Muscle layer of duodenum (tissue), 2 donors: ENCODE results near the gene SYNPR.

Experiments used
- H3K27ac ChIP-seq: one replicate; pipeline ENCODE4 v1.7.0; 2013; ENCODE audit warnings: mild to moderate bottlenecking, low read length
- H3K27me3 ChIP-seq: one replicate; pipeline ENCODE4 v1.7.0; 2013; ENCODE audit warnings: low read depth, mild to moderate bottlenecking, control low read depth, low read length
- H3K36me3 ChIP-seq, 2 donors: one replicate each; pipeline ENCODE4 v1.7.0; 2013; ENCODE audit warnings: low read length in 2 of 2, control low read depth in 1 of 2, mild to moderate bottlenecking in 1 of 2; ENCODE audit not compliant: insufficient read depth in 2 of 2, control insufficient read depth in 1 of 2
- H3K4me1 ChIP-seq, 2 donors: one replicate each; pipeline ENCODE4 v1.7.0; 2013; ENCODE audit warnings: low read length in 2 of 2, mild to moderate bottlenecking in 2 of 2, control low read depth in 1 of 2, moderate library complexity in 1 of 2; ENCODE audit not compliant: insufficient read depth in 2 of 2, control insufficient read depth in 1 of 2
- H3K4me3 ChIP-seq, 2 donors: one replicate each; pipeline ENCODE4 v1.7.0; 2013; ENCODE audit warnings: low read length in 2 of 2, low read depth in 1 of 2, mild to moderate bottlenecking in 1 of 2
- H3K9me3 ChIP-seq, 2 donors: one replicate each; pipeline ENCODE4 v1.7.0; 2013; ENCODE audit warnings: low read length in 2 of 2, control low read depth in 1 of 2, mild to moderate bottlenecking in 1 of 2; ENCODE audit not compliant: control insufficient read depth in 1 of 2
- donor health status: healthy.

SYNPR gene

DNA sequence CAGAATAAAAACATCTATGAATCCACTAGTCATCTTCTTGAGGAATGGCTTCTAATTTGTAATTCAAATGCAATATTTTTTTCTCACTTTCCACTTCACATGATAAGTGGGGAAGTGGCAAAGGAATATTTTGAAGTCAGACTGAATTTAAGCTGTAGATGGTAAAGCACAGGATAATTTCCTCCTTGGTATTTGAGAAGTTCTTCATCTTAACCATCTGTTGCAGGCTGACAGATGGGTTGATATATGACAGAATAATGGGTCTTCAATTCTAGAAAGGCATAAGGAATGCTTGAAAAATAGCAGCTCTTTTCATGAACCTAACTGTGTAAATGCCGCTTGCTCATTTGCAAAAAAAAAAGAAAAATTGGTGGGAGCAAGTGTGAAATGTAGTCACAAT, 307.8 kb downstream of the SYNPR start:
- Histone ChIP-seq H3K4me3 (no peak overlapping the region), H3K27ac (no peak overlapping the region), H3K36me3 (no peaks in the 10 kb centered on the region), H3K9me3 (peaks cover 7 to 12% of the 10 kb centered on the region in 2 donors), H3K4me1 (no peaks in the 10 kb centered on the region), H3K27me3 (no peaks in the 10 kb centered on the region)

DNA sequence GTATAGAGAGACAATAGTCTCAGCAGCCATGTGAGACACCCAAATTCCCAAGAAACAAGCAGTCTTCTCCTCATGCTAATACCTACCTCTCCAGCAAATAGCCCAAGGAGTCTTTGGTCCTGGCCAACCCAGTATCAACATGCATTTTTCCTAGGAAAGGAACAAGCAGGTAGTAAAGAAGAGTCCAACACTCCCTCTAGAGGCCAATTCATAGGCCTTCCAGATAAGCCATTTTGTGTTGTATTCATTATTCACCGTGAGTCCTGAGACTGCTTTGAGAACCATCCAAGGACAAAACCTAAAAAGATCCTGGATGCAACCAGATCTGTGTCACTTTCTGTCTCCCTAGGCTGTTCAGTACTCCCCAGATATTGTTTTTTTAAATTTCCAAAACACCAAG, 310.8 kb downstream of the SYNPR start:
- no peaks in the 10 kb centered on the region for H3K27me3 ChIP-seq
- H3K27ac ChIP-seq, result no peak overlapping the region
- H3K4me1 ChIP-seq, result no peaks in the 10 kb centered on the region
- H3K9me3 ChIP-seq, result peaks cover 7 to 12% of the 10 kb centered on the region in 2 donors
- no peak overlapping the region for H3K4me3 ChIP-seq
- no peaks in the 10 kb centered on the region for H3K36me3 ChIP-seq

DNA sequence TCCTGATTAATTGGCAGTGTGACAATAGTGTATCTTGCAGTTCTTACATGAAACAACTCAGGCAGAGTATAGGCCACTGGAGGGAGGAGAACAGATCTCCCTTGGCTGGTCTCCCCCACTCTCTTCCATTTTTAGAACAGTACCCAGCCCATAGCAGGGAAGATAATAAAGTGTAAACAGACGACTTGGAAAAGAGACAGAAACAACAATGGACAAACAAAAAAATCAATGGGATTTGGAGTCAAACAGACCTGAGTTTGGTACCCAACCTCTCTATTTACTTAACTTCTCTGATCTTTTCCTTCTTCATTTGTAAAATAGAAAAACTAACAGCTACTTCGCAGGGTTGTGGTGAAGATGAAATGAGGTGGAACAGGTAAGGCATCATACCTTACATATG, 315.7 kb downstream of the SYNPR start:
- H3K4me1 ChIP-seq, result no peaks in the 10 kb centered on the region
- no peaks in the 10 kb centered on the region for H3K36me3 ChIP-seq
- H3K4me3 ChIP-seq, result no peak overlapping the region
- no peaks in the 10 kb centered on the region for H3K27me3 ChIP-seq
- peaks cover 5% of the 10 kb centered on the region in 2 donors for H3K9me3 ChIP-seq
- no peak overlapping the region for H3K27ac ChIP-seq

DNA sequence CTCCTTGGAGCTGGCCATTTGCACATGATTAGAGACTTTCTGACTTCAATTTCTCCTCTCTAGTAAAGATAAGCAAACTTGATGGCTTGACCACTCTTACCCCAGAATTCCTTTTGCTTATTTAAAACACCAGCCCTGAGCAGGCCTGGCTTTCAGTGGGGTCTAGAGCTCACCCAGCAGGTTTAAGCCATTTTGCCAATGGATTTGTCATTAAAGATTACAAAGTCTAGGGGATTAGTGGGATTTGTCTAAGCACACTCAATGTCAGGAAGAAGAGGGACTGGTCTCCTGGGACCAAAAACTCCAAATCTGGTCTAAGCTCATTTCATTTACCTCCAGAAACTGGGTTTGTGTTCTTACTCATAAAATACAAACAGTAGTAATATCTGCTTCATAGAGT, 317.1 kb downstream of the SYNPR start:
- H3K36me3 ChIP-seq, result no peaks in the 10 kb centered on the region

DNA sequence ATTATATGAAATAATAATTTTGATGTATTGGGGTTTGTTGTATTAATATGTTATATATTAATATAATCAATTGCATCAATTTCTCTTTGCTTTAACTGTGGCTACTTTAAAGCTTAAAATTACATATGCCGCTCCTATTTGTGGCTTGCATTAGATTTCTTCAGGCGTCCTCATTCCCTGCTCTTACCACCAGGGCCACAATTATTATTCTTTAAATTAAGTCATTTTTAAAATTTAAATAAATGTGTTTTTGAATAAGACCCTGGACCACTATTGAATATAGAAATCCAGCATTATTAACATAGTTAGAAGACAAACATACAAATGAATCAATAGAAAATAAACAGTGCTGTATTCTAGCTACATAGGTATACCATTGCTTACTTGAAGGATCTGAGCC, 318.9 kb downstream of the SYNPR start:
- Histone ChIP-seq H3K9me3 (no peaks in the 10 kb centered on the region), H3K36me3 (no peaks in the 10 kb centered on the region), H3K27ac (no peak overlapping the region), H3K4me3 (no peak overlapping the region), H3K27me3 (no peaks in the 10 kb centered on the region), H3K4me1 (no peaks in the 10 kb centered on the region)

More for the DNA sequence above, 317.1 kb downstream of the SYNPR start:
- H3K27me3 ChIP-seq, result no peaks in the 10 kb centered on the region
- H3K27ac ChIP-seq, result no peak overlapping the region
- H3K4me3 ChIP-seq, result no peak overlapping the region
- H3K9me3 ChIP-seq, result no peaks in the 10 kb centered on the region
- no peaks in the 10 kb centered on the region for H3K4me1 ChIP-seq

DNA sequence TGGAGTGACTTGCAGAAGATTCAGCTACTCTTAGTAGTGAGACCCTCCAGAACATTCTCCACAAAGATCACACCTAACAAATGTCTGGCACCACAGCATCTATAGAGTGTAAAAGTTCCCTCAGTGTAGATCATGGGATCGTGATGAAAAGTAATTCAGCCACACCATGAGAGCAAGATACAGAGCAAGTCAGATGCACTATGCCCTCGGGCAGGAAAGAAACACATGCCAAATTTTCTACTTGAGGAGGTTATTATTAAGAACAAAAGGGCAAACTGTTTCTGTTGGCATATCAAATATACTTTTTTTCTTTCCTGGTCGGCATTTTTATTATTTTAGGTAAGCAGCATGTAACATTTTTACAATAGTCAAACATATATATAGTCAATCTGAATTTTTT, 329.6 kb downstream of the SYNPR start:
- no peaks in the 10 kb centered on the region for H3K27me3 ChIP-seq
- no peaks in the 10 kb centered on the region for H3K4me1 ChIP-seq
- no peaks in the 10 kb centered on the region for H3K36me3 ChIP-seq
- H3K27ac ChIP-seq, result no peak overlapping the region
- H3K9me3 ChIP-seq, result no peaks in the 10 kb centered on the region
- no peak overlapping the region for H3K4me3 ChIP-seq

DNA sequence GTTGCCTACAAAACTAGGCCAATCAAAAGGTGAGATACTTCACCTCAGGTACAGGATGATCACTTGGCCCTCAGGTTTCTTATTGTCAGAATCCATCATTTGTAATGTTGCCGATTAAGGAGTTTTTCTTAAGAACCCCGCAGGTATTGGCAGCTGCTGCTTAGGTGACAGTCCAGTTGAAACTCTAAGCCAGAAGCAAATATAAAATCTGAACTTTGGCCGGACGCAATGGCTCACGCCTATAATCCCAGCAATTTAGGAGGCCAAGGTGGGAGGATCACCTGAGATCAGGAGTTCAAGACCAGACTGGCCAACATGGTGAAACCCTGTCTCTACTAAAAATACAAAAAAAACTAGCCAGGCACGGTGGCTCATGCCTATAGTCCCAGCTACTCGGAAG, 331.3 kb downstream of the SYNPR start:
- Histone ChIP-seq H3K4me3 (no peak overlapping the region), H3K27me3 (no peaks in the 10 kb centered on the region)

DNA sequence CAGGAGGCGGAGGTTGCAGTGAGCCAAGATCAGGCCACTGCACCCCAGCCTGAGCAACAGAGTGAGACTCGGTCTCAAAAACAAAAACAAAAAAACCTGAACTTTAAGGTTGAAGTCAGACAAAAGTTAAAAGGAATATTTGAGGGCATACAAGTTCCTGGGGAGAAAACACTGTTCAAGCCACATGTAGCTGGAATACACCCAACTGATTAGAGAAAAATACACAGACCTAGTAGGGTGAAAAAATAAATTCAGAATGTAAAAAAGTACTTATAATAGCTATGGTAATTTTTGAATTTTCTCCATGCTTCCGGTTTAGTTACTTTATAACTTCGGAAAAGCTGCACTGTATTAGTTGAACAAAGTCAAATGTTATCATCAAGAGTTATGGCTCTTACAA, 331.7 kb downstream of the SYNPR start:
- no peaks in the 10 kb centered on the region for H3K27me3 ChIP-seq

More for the DNA sequence above, 331.3 kb downstream of the SYNPR start:
- H3K9me3 ChIP-seq, result no peaks in the 10 kb centered on the region
- H3K27ac ChIP-seq, result no peak overlapping the region
- H3K36me3 ChIP-seq, result no peaks in the 10 kb centered on the region
- no peaks in the 10 kb centered on the region for H3K4me1 ChIP-seq

DNA sequence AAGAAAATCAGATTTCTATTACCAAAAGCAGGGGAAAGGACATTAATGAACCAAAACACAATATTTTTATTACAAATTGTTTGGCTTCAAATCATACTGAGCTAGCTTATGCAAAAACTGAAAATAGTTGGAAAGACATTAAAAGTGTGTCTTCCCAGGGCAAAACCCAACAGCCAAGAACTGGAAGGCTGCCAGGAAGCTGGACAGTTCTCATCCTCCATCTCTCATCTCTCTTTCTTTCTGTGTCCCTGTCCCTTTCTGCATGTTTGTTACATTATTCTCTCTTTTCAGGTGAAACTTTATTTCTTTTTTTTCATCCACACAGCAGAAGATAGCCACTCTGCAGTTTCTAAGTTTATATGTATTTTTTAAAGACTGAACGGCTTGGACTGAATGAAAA, 333.3 kb downstream of the SYNPR start:
- H3K4me3 ChIP-seq, result no peak overlapping the region
- no peaks in the 10 kb centered on the region for H3K9me3 ChIP-seq
- H3K36me3 ChIP-seq, result no peaks in the 10 kb centered on the region
- no peaks in the 10 kb centered on the region for H3K27me3 ChIP-seq
- H3K4me1 ChIP-seq, result no peaks in the 10 kb centered on the region
- no peak overlapping the region for H3K27ac ChIP-seq

More for the DNA sequence above, 331.7 kb downstream of the SYNPR start:
- no peaks in the 10 kb centered on the region for H3K36me3 ChIP-seq
- no peaks in the 10 kb centered on the region for H3K4me1 ChIP-seq
- H3K9me3 ChIP-seq, result no peaks in the 10 kb centered on the region
- H3K4me3 ChIP-seq, result no peak overlapping the region
- no peak overlapping the region for H3K27ac ChIP-seq

DNA sequence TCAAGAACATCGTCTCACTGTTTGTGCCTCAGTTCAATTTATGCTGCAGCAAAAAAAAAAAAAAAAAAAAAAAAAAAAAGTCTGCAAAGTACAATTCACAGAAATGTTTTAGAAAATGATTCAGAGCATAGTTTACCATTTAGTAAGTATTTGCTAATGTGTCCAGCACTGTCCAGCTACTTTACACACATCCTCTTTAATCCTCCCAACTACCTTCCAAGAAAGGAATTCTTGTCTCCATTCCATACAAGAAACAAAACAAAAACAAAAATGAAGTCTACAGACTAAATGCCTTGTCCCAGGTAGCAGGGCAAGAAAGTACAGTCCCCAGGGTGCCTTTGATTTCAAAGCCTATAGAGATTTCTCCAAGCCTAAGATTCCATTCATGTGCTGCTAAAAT, 335.5 kb downstream of the SYNPR start:
- no peak overlapping the region for H3K4me3 ChIP-seq
- H3K27me3 ChIP-seq, result no peaks in the 10 kb centered on the region
- H3K9me3 ChIP-seq, result no peaks in the 10 kb centered on the region
- no peaks in the 10 kb centered on the region for H3K4me1 ChIP-seq
- H3K27ac ChIP-seq, result no peak overlapping the region
- H3K36me3 ChIP-seq, result no peaks in the 10 kb centered on the region

DNA sequence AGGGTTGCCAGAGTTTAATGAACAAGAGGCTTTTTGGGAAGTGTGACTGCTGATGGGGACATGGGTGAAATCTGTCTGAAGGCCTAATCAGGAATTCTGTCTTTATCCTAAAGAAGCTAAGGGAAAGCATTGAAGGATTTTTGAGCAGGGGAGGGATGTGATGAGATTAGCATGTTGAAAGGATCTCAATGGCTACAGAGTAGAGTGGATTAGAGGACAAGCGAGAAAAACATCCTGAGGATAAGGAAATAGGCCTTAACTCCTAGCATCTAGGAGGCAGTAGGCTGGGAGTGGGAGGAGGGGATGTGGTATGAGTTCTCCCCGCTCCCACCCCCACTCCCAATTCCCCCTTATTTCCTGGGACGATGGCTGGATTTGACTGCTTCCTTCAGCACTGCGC, 339.3 kb downstream of the SYNPR start:
- Histone ChIP-seq H3K27ac (no peak overlapping the region), H3K4me3 (no peak overlapping the region), H3K36me3 (no peaks in the 10 kb centered on the region), H3K4me1 (no peaks in the 10 kb centered on the region), H3K27me3 (no peaks in the 10 kb centered on the region), H3K9me3 (peaks cover 0 to 2% of the 10 kb centered on the region in 2 donors)

DNA sequence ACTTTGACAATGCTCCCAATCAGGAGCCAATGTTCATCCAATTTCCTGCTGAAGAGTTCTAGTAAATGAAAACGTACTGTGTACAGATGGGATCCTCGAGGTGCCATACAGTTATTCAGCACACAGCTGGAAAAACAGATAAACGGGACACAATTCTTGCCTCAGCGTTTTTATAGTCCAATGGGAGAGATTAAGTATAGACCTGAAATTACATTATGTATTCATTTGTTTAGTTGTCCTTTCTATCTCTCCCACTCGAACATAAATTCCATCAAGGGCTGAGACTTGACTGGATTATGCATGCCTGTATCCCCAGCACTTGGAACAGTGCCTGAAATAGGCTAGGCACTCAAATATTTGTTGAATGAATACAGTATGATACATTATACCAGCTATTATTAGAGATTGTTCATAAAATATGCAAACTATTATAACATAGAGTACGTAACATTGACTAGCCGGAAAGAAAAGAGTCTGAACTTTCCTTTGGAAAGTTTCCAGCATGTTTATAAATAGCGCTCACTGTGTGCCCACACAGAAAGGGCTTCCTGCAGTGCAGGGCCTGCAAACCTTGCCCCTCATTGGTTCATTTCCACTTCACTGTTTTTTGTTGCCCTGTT, 346.9 kb downstream of the SYNPR start:
- H3K27me3 ChIP-seq, result no peaks in the 10 kb centered on the region
- no peaks in the 10 kb centered on the region for H3K9me3 ChIP-seq
- no peaks in the 10 kb centered on the region for H3K36me3 ChIP-seq
- no peak overlapping the region for H3K4me3 ChIP-seq
- H3K27ac ChIP-seq, result no peak overlapping the region
- peaks cover 0 to 8% of the 10 kb centered on the region in 2 donors for H3K4me1 ChIP-seq
